ENCODE measurements around the gene PLD5.
"Not testable (repeated sequence)": the region's sequence is repeated elsewhere in the genome, so short reads cannot be mapped to it uniquely, and the experiment has no call there.

PLD5 gene

DNA sequence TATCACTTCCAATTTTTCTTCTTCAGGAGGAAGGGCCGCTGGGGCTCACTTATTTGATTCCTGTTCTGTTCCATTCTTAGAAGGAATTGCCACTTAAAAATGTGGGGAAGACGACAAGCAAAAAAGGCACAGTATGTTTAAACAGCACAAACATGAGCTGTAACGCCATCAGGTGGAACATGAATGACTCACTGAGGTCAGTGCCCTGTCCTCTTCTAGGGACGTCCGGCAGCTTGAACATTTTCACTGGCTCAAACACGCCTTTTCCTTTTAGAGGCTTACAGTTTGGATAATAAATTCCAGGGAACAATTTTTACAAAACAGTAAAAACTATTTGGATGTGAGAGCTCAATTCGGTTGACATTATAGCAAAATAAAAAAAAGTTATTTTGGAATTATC lies 260.1 kb downstream of the PLD5 start:
- not testable (repeated sequence) for DNase-seq

GRCh38 chr1:242245255-242245654 lies 279.2 kb downstream of the PLD5 start:
- no peak for DNase-seq

DNA sequence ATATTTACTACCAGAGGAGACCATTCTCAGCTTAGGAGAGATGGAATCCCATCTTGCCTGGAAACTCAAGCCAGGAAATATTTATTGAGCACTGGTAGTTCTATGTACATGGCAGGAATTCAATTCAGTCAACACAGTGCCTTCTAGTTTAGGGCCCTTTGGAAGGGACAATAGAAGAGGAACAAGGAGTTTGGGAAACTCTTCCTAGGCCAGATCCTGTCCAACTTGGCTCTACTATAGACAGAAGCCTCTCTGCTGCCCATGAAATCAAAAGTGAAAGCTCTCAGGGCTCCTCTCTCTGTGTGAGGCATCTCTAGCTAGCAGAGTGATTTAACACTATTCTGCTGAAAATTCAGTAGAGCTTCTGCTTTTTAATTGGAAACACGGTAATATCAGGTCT lies 281.0 kb downstream of the PLD5 start:
- DNase-seq: no peak

DNA sequence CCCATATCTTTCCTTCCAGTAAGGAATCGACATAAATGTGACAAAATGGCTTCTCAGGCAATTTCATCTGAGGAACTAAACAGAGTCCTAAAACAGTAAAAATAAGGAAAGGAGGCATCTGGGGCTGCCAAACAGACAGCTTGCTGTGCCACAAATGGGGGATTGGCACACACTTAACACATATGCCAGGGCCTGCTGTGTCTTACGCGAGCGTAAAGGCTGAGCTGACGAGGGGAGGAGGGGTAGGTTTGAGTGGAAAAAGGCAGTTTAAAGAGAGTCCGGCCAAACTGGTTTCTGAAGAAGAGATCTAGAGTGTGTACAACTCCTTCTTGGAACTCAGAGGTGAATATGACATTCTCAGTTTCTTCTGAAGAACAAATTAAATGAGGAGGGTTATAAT lies 281.5 kb downstream of the PLD5 start:
- DNase-seq: no peak

DNA sequence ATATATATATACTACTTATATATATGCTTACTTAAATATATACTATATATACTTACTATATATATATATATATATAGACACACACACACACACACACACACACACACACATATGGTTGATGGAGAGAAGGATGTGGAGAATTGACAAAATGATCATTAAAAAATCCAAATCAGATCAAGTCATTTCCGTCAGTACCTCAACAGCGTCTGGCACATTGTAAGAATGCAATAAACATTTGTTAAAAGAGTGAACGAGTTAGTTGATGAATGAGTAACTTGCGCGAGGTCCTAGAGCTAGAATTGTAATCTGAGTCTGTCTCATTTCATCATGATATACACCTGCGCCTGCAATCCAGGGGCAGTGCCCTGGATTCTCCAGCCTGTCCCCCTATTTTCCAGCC lies 282.6 kb downstream of the PLD5 start:
- DNase-seq: no peak

DNA sequence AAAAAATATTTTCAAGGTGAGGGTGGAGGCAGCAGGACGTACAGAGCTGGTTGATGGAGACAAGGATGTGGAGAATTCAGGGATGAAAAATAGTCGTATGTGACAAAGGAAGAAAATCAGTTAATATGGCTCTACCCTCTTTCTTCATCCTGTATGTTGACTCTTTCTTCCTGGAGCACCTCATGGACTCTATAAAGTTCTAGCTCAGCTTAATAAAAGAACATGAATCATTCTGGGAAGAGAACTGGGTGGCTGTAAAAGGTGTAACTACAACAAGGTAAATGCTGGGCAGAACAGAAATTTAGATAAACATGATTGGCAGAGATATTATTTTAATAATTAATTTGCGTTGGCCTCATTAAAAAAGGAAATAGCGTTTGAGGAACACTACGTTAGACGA lies 283.8 kb downstream of the PLD5 start:
- DNase-seq: no peak

- no peak for DNase-seq
Observed at GRCh38 chr1:242240077-242240476, 284.4 kb downstream of the PLD5 start.

- no peak for DNase-seq
Observed at GRCh38 chr1:242239398-242239797, 285.1 kb downstream of the PLD5 start.

DNA sequence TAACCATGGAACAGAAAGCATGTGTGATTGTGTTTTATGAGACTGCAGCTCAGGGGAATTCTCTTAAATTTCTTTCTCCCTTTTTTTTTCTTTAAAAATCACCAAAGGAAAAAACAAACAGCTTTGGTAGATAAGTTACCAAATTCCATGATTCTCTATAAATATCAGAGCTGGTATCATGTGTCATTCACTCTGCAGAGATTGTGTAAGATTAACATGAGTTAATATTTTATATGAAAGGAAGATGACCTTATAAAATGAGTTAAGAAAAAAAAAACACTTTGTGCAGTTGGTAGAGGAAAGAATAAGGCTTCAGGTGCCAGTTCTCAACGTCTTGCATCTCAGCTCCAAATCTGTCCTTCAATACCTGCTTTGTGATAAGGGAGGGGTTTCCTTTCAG lies 287.4 kb downstream of the PLD5 start:
- no peak for DNase-seq

- no peak for DNase-seq
Observed at GRCh38 chr1:242228991-242229390, 295.5 kb downstream of the PLD5 start.

GRCh38 chr1:242225767-242226573 lies 298.5 kb downstream of the PLD5 start:
- no peak for DNase-seq

DNA sequence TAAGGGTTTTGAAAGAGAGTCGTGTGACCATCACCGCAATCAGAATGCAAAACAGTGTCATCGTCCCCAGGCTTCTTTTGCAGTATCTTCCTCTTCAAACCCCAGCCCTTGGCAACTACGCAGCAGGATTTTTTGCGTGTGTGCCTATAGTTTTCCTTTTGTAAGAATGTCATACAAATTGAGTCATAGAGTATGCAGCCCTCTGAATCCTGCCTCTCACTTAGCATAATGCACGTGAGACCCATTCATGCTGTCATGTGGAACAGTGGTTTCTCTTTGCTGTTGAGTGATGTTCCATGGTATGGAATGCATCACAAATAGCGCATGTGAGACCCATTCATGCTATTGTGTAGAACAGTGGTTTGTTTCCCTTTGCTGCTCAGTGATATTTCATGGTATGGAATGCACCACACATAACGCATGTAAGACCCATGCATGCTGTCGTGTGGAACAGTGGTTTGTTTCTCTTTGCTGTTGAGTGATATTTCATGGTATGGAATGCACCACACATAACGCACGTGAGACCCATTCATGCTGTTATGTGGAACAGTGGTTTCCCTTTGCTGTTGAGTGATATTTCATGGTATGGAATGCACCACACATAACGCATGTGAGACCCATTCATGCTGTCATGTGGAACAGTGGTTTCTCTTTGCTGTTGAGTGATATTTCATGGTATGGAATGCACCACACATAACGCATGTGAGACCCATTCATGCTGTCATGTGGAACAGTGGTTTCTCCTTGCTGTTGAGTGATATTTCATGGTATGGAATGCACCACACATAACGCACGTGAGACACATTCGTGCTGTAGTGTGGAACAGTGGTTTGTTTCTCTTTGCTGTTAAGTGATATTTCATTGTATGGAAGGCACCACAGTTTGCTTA lies 299.4 kb downstream of the PLD5 start:
- DNase-seq: not testable (repeated sequence)

DNA sequence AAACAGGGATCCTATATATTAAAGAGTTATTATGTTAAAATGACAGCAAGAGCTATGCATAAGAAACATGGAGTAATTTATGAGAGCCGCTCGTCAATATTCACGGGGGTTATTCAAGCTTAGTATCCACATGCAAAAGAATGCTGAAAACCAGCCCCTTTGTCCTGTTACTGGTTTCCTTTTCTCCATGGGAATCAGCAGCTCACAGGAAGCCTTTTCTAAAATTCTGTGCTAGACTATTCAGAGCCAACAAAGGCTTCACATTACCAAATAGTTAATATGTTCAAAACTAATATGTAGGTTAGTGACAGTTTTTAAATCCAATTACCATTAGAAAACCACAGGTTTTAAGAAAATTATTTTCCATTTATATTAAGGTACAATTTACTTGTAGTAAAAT lies 300.0 kb downstream of the PLD5 start:
- no peak for DNase-seq

DNA sequence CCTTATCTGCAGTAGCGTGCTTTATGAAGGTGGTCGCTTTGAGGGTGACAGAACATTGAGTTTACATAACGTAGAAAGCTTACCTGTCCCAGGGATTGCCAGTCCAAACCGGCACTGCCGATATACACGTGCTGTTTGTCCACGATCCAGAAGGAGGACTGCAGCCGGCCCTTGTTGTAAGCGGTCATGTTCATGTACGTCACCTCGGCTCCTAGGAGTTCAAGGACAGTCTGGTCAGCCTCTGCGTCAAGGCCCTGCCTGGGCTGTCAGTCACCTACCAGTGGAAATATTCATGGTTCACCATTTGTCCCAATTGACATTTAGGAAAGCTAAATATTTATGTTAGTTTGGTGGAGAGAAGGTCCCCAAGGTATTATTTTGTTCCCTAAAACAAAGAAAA lies 304.6 kb downstream of the PLD5 start:
- DNase-seq: no peak

DNA sequence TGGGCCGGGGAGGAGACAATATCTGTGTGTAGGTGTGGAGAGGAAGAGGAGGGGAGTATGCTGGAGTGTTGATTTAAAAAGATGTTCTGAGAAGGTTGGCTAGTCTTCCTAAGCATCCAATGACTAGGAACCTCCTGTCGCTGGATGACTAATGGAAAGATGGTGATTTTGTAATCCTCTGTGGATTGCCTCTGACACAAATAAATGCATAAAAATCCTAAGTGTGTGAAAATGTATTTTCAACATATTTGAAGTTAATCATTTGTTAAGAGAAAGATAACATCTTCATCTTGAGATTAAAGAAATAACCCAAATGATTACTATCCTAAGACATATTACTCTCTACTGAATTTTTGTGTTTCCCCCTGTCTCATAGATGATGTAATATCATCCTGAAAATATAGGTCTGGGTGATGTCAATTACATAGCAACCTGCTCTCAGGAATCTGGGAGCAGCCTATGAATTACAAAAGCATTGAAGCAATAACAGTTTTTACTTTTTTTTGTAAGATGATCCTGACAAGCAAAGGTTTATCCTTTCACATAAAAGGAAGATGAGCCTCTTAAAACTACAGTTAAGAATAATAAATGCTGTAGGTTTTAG lies 305.1 kb downstream of the PLD5 start:
- no peak for DNase-seq

- no peak for DNase-seq
Observed at GRCh38 chr1:242216368-242216767, 308.1 kb downstream of the PLD5 start.

DNA sequence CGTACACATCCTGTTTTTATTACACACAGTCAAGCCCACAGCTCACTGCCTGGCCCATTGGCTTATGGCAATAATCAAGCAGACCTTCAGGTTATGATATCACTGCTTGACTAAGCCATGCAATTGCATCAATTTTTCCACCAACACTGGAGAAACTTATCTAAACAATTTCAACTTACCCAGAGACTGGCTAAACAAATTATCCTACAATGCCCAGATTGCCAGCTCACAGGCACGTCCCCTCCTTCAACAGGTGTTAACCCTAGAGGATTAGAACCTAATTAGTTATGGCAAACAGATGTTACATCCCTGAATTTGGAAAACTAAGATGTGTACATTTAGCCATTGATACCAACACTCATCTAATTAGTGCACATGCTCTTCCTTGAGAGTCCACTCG lies 310.0 kb downstream of the PLD5 start:
- not testable (repeated sequence) for DNase-seq

DNA sequence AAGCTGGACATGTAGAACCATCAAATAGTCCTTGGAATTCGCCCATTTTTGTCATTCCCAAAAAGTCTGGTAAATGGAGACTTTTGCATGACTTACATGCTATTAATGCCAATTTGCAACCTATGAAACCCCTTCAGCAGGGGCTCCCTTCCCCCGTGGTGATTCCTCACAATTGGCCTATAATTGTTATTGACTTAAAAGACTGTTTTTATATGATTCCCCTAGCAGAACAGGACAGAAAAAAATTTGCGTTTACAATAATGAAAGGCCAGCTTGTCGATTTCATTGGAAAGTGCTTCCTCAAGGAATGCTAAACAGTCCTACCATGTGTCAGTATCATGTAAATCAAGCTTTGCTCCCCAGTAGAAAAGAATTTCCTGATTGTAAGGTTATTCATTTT lies 311.5 kb downstream of the PLD5 start:
- not testable (repeated sequence) for DNase-seq

DNA sequence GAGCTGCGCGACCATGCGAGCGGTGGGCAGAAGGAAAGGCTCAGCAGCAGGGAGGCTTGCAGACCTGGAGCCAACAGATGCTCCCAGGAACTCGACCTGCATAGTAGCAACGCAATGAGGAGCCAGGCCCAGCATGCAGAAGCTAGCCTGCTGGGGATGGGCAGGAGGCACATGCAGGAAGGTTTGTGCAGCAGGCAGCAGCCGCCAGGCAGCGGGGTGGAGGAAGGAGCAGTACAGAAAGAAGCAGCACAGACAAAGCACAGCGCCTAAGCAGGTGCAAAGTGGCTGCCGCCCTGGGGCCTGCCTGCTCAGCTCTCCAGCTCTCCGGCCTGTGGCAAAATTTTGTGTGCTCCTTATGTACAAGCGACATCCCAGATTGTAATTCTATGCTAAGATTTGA lies 312.1 kb downstream of the PLD5 start:
- no peak for DNase-seq

- DNase-seq: no peak
Observed at GRCh38 chr1:242211254-242212022, 313.1 kb downstream of the PLD5 start.

DNA sequence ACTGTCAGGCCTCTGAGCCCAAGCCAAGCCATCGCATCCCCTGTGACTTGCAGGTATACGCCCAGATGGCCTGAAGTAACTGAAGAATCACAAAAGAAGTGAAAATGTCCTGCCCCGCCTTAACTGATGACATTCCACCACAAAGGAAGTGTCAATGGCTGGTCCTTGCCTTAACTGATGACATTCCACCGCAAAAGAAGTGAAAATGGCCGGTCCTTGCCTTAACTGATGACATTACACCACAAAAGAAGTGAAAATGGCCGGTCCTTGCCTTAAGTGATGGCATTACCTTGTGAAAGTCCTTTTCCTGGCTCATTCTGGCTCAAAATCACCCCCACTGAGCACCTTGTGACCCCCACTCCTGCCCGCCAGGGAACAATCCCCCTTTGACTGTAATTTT lies 314.2 kb downstream of the PLD5 start:
- not testable (repeated sequence) for DNase-seq

GRCh38 chr1:242209063-242209462 lies 315.4 kb downstream of the PLD5 start:
- DNase-seq: no peak

DNA sequence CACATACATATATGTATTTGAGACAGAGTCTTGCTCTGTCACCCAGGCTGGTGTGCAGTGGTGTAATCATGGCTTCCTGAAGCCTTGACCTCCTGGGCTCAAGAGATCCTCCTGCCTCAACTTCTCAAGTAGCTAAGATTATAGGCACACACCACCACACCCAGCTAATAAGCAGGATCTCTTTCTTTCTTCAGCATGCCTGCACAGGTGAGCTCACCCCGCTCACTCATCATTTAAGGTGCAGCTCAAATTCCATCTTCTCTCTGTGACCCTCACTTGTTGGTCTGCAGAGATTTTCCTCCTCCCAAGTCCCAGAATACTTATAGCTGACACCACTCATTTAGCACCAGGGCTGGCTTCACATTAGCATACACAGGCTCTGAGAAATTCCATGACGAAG lies 316.5 kb downstream of the PLD5 start:
- DNase-seq: no peak

Data from stimulated activated CD4-positive, alpha-beta T cell treated with anti-CD3 and anti-CD28 coated beads, Interleukin-1b, Interleukin-23, amount 100 ng/mL, for 48 hours (primary cell).